GM12878 (cell line): ENCODE measurements around the gene PARK7. TPM values are rescaled to one million over a fixed set of nuclear protein-coding genes. Genes with fewer than 3 reads are reported as not detected.

ENCODE experiments used
- ATAC-seq: fragments of 200-7000 bp; cut with Tn5 transposase; 3 replicates; pipeline ENCODE4 v1.9.1; 2020; ENCODE audit warnings: mild to moderate bottlenecking, moderate library complexity
- BruUV-seq: library from RNA; stranded (reverse); fragments of 400-500 nt; replicated peaks from 2 replicates; lab custom pipeline; 2021; lab: Mats Ljungman, UMichigan
- CTCF ChIA-PET: fragments of 300-600 bp; sonication (Branson Sonifier 250); formaldehyde crosslinking; extraction: SDS; loops from one replicate; lab custom pipeline; 2021; ENCODE audit warnings: inconsistent platforms; lab: Yijun Ruan, JAX
- POLR2A ChIA-PET: fragments of 350-600 bp; formaldehyde crosslinking; extraction: SDS; loops from one replicate; lab custom pipeline; 2021; ENCODE audit warnings: inconsistent platforms; lab: Charles Lee
- RAD21 ChIA-PET: fragments of 300-600 bp; sonication (Branson Sonifier 250); formaldehyde crosslinking; loops from one replicate; lab custom pipeline; 2023; ENCODE audit warnings: antibody characterized with exemption; ENCODE audit not compliant: unreplicated experiment; lab: Charles Lee
- SMC1A ChIA-PET: fragments of 300-600 bp; sonication (Branson Sonifier 250); formaldehyde crosslinking; loops from one replicate; lab custom pipeline; 2023; ENCODE audit not compliant: unreplicated experiment, uncharacterized antibody; lab: Charles Lee
- DNase-seq: peaks from one replicate; pipeline ENCODE4 v3.0.0-alpha.2; 2011; ENCODE audit warnings: low read depth, low spot score
- FAIRE-seq: peaks from 3 replicates; lab custom pipeline; 2011; peaks lifted over from hg19 to GRCh38; lab: Jason Lieb, UNC
- H2AFZ ChIP-seq: 2 replicates; pipeline ENCODE4 v1.6.0; 2011; ENCODE audit warnings: low read depth, low read length, control low read depth; ENCODE audit not compliant: control insufficient read depth
- H3K27ac ChIP-seq: 2 replicates; pipeline ENCODE4 v1.5.1; 2011; ENCODE audit warnings: control low read depth; ENCODE audit not compliant: control insufficient read depth, insufficient read depth
- H3K27me3 ChIP-seq, 2 experiments: replicated peaks in 1 of 2; 2 replicates each; pipeline versions ENCODE4 v1.6.0 to v1.6.1; 2011; ENCODE audit warnings: low read length in 1 of 2; ENCODE audit not compliant: control insufficient read depth in 2 of 2, insufficient read depth in 2 of 2
- H3K36me3 ChIP-seq, 2 experiments: 2 replicates each; pipeline ENCODE4 v1.5.1; 2011; ENCODE audit warnings: low read length in 1 of 2; ENCODE audit not compliant: control insufficient read depth in 2 of 2, insufficient read depth in 2 of 2
- H3K4me1 ChIP-seq: 2 replicates; pipeline ENCODE4 v1.6.1; 2011; ENCODE audit warnings: mild to moderate bottlenecking, low read length, moderate library complexity, mixed read lengths; ENCODE audit not compliant: control insufficient read depth, insufficient read depth
- H3K4me2 ChIP-seq: 2 replicates; pipeline ENCODE4 v1.6.0; 2011; ENCODE audit warnings: control low read depth; ENCODE audit not compliant: control insufficient read depth, insufficient read depth
- H3K4me3 ChIP-seq: fragments of 200-600 bp; sonication (generic); 2 replicates; pipeline ENCODE4 v1.5.1; 2016
- H3K79me2 ChIP-seq: 2 replicates; pipeline ENCODE4 v1.6.0; 2011; ENCODE audit warnings: low read length; ENCODE audit not compliant: control insufficient read depth, insufficient read depth
- H3K9ac ChIP-seq: 2 replicates; pipeline ENCODE4 v1.8.0; 2011; ENCODE audit warnings: low read length, control low read depth, mixed read lengths; ENCODE audit not compliant: control insufficient read depth, insufficient read depth
- H3K9me3 ChIP-seq: replicated peaks from 3 replicates; pipeline ENCODE4 v1.5.1; 2011; ENCODE audit warnings: mild to moderate bottlenecking, low read length; ENCODE audit not compliant: control insufficient read depth, insufficient read depth
- H4K20me1 ChIP-seq: 2 replicates; pipeline ENCODE4 v1.6.0; 2011; ENCODE audit not compliant: control insufficient read depth, insufficient read depth
- CREB1 ChIP-seq: IDR thresholded peaks from 2 replicates; pipeline ENCODE4 v1.6.1; 2012; ENCODE audit warnings: low read depth, mild to moderate bottlenecking, inconsistent platforms
- EGR1 ChIP-seq, 2 experiments: IDR thresholded peaks; 1 replicate in 1 of 2; 2 replicates in 1 of 2; pipeline ENCODE4 v1.6.1; 2011 to 2012; ENCODE audit warnings: low read depth in 2 of 2, low read length in 2 of 2, borderline replicate concordance in 1 of 2, mild to moderate bottlenecking in 1 of 2, moderate library complexity in 1 of 2
- IRF3 ChIP-seq: fragments of 450-650 bp; IDR thresholded peaks from 2 replicates; pipeline ENCODE4 v1.6.1; 2014; ENCODE audit warnings: mild to moderate bottlenecking
- JUNB ChIP-seq: IDR thresholded peaks from 2 replicates; pipeline ENCODE4 v1.6.1; 2016; ENCODE audit warnings: antibody characterized with exemption, mild to moderate bottlenecking
- MXI1 ChIP-seq: fragments of 150-350 bp; IDR thresholded peaks from 2 replicates; pipeline ENCODE4 v1.6.1; 2011; ENCODE audit warnings: low read depth, mild to moderate bottlenecking, inconsistent platforms, low read length, improper control_type of control experiment
- NFYB ChIP-seq: IDR thresholded peaks from 2 replicates; pipeline ENCODE4 v1.6.1; 2011; ENCODE audit warnings: low read depth, mild to moderate bottlenecking, low read length, improper control_type of control experiment, moderate library complexity; ENCODE audit not compliant: insufficient read depth
- NKRF ChIP-seq: fragments of 450-650 bp; conservative IDR thresholded peaks from 2 replicates; pipeline ENCODE4 v1.6.1; 2017; ENCODE audit warnings: mild to moderate bottlenecking, moderate library complexity
- SPI1 ChIP-seq: IDR thresholded peaks from 2 replicates; pipeline ENCODE4 v1.6.1; 2011; ENCODE audit warnings: low read depth, mild to moderate bottlenecking, low read length, moderate library complexity, borderline replicate concordance; ENCODE audit not compliant: insufficient read depth
- ZNF217 ChIP-seq: fragments of 450-650 bp; IDR thresholded peaks from 2 replicates; pipeline ENCODE4 v1.6.1; 2017; ENCODE audit warnings: antibody characterized with exemption, mild to moderate bottlenecking
- WGBS: methylation state at CpG from one replicate; pipeline ENCODE4 v1.1.6; 2016; ENCODE audit warnings: low lambda C conversion rate; ENCODE audit not compliant: insufficient replicate concordance, insufficient coverage; ENCODE audit errors: missing lambda C conversion rate; 5-methylcytosine and 5-hydroxymethylcytosine counted together
- in situ Hi-C: fragments of 300-500 bp; cut with MboI; formaldehyde crosslinking; loops from 9 replicates; pipeline ENCODE4 v1.14.3; 2018; ENCODE audit warnings: mixed read lengths
- intact Hi-C: fragments of 100-400 bp; cut with micrococcal nuclease; formaldehyde crosslinking; loops from one replicate; pipeline ENCODE4 v1.14.2; 2022; ENCODE audit not compliant: unreplicated experiment
- polyA plus RNA-seq, 11 experiments: library from polyadenylated mRNA; depleted of rRNA in 4 of 11; unstranded in 6 of 11; stranded (reverse) in 5 of 11; fragments of >200 nt; fragmentation: Nextera tagmentation in 4 of 11; fragmentation: Illumina TruSeq in 1 of 11; extraction: Ambion mirVana in 4 of 11; extraction: Trizol in 1 of 11; gene quantifications; 1 replicate in 1 of 11; 2 replicates in 10 of 11; pipeline versions ENCODE4 v1.2.1 to v1.2.3, GENCODE V29; 2011 to 2016; ENCODE audit warnings: inconsistent platforms in 2 of 11, missing spikeins in 2 of 11, low read depth in 1 of 11
- total RNA-seq, 4 experiments: library from RNA; depleted of rRNA in 3 of 4; stranded (reverse); fragments of >200 nt in 3 of 4; fragmentation: Illumina TruSeq in 1 of 4; extraction: Trizol in 1 of 4; gene quantifications; 2 replicates each; pipeline versions ENCODE4 v1.2.1 to v1.2.3, GENCODE V29; 2013 to 2021
- TF ChIP-seq, protein P1 (sequence below): IDR thresholded peaks from 2 replicates; pipeline ENCODE4 v1.6.1; 2012; ENCODE audit warnings: mild to moderate bottlenecking, low read depth, low read length

PARK7 gene
- total and polyA plus RNA-seq, 10 of the 15 experiments (the other 5 are each of a cell fraction or from before 2014, with no cell fraction given), result 267 to 1,056 (median 495) TPM

DNA sequence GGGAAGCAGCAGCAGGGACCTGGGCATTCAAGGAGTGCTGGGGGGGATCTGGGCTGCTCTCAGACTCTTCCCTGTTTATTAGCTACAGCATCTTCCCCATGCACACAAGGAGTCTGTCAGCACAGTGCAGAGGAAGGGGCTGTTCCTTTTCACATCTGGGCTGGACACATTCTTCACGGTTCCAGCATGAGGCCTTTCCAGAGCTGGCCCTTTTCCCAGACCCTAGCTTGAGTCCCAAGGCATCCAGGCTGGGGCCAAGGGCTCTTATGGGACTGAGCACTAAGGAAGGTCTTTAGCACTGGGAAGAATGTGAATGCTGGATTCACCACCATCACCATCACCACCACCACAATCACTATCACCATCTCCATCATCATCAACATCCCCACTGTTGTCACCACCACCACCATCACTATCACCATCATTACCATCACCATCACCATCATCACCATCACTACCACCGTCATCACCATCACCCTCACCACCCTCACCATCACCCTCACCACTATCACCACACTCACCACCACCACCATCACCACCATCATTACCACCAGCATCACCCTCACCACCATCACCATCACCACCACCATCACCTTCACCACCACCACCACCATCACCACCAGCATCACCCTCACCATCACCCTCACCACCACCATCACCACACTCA is 28.4 kb downstream of the PARK7 start (continued):
- TF ChIP-seq, protein P1, sequence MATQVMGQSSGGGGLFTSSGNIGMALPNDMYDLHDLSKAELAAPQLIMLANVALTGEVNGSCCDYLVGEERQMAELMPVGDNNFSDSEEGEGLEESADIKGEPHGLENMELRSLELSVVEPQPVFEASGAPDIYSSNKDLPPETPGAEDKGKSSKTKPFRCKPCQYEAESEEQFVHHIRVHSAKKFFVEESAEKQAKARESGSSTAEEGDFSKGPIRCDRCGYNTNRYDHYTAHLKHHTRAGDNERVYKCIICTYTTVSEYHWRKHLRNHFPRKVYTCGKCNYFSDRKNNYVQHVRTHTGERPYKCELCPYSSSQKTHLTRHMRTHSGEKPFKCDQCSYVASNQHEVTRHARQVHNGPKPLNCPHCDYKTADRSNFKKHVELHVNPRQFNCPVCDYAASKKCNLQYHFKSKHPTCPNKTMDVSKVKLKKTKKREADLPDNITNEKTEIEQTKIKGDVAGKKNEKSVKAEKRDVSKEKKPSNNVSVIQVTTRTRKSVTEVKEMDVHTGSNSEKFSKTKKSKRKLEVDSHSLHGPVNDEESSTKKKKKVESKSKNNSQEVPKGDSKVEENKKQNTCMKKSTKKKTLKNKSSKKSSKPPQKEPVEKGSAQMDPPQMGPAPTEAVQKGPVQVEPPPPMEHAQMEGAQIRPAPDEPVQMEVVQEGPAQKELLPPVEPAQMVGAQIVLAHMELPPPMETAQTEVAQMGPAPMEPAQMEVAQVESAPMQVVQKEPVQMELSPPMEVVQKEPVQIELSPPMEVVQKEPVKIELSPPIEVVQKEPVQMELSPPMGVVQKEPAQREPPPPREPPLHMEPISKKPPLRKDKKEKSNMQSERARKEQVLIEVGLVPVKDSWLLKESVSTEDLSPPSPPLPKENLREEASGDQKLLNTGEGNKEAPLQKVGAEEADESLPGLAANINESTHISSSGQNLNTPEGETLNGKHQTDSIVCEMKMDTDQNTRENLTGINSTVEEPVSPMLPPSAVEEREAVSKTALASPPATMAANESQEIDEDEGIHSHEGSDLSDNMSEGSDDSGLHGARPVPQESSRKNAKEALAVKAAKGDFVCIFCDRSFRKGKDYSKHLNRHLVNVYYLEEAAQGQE, result no peak
- TF ChIP-seq ZNF217 (no peak), MXI1 (no peak), SPI1 (no peak), JUNB (no peak), EGR1 (IDR thresholded peaks at IDR 0.05; ENCODE audit: borderline replicate concordance in 1 of 2, low read depth in 2 of 2, low read length in 2 of 2) (no peak)

GRCh38 chr1:7991504-7992440 is 30.3 kb downstream of the PARK7 start:
- H3K36me3 ChIP-seq, result peaks cover 0 to 6% of the 10 kb centered on the region in 2 experiments; a peak in 3 of 4 replicates
- no peak overlapping the region for H3K9ac ChIP-seq
- H3K79me2 ChIP-seq, result no peaks in the 10 kb centered on the region
- H3K9me3 ChIP-seq, result no peaks in the 10 kb centered on the region
- H2AFZ ChIP-seq, result no peak overlapping the region
- no peak overlapping the region for H3K4me2 ChIP-seq
- no TSS peak for BruUV-seq
- peaks cover 25% of the 10 kb centered on the region for H3K4me1 ChIP-seq
- WGBS, result 97% methylated on average over 18 of the region's 18 CpGs
- ChIA-PET SMC1A (no interaction called here), POLR2A (no interaction called here), RAD21 (no interaction called here), CTCF (interaction anchor here (0.5 to 2.4 kb wide), 4 partner anchors 9 to 67 kb away, joined by 3 to 12 read pairs (median 3); no protein-coding TSS in a partner anchor)
- no peaks in the 10 kb centered on the region for H3K27me3 ChIP-seq
- H3K27ac ChIP-seq, result no peak overlapping the region
- in situ Hi-C loops, result no loop called here
- FAIRE-seq (no peak), ATAC-seq (no peak), DNase-seq (no peak)
- intact Hi-C loops, result no loop called here
- H4K20me1 ChIP-seq, result no peaks in the 10 kb centered on the region
- no peak overlapping the region for H3K4me3 ChIP-seq
- no peak for TF ChIP-seq CREB1
- TF ChIP-seq JUNB, result no peak
- no peak for TF ChIP-seq NKRF
- TF ChIP-seq NFYB, result no peak
- TF ChIP-seq IRF3, result no peak
